DMS53 (cell line): ENCODE measurements around the gene FAM107B.

Experiments used
- DNase-seq: peaks from one replicate; lab custom pipeline; 2025; lab: John Stamatoyannopoulos, UW

The FAM107B gene

DNA sequence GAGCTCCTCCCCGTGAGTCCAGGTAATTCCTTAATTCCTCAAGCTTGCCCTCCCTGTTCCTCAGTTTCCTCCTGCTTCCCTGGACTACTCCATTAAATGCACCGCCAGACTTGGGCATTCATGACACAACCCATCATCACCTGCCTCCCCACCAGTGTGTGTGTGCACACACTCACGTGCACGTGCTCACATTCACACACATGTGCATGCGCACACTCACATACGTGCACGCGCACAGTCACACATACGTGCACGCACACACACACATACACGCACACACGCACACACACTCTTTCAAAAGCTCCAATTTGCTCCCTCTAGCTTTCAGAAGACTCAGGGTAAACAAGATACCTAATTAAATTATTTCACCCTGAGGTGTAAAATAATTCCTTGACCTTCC is 216.7 kb downstream of the FAM107B start:
- DNase-seq: no peak

DNA sequence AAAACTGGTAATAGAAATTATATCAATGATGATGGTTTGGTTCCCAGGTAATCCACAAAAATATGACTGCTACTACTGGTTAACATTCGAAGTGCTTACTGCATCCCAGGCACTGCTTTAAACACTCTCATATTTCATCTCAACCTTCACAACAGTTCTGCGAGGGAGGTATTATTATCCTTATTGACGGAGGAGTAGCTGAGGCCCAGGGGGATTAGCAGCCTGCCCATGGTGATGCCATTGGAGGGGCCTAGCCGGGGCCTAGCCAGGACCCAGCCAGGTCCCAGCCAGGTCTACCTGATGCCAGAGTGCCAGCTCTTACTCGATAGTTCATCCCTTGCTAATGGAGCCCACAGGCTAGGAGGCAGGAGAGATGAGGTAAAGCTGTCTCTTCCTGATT is 217.1 kb downstream of the FAM107B start:
- DNase-seq: no peak

DNA sequence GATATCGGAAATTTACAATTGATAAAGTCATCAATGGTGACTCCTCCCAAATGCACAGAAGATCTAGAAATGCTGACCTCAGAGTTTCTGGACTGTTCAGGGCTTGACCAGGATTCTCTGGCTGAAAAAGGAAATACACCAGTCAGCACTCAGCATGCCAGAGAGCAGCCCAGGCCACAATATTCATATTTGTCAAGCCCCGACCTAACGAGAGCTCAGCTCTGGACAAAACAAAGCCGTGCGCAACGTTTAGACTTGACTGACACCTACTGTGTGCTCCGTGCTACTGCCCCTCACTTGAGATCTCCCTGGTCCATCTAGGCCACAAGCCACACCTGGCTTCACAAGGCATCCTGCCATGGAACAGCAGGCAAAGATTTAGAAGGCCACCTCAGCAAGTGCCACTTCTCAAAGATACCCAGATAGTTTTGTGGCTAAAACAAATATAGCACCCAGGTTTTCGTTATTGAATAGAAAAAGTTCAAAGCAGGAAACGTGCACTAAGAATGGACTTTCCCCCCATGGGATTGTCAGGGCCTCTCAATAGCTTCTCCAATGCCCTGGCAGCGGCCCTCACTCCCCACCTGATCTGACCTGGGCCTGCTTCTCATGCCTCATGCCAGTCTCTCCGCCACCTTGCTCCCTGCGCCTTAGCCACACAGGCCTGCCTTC is 218.3 kb downstream of the FAM107B start:
- peak; percentile 28 for DNase-seq

DNA sequence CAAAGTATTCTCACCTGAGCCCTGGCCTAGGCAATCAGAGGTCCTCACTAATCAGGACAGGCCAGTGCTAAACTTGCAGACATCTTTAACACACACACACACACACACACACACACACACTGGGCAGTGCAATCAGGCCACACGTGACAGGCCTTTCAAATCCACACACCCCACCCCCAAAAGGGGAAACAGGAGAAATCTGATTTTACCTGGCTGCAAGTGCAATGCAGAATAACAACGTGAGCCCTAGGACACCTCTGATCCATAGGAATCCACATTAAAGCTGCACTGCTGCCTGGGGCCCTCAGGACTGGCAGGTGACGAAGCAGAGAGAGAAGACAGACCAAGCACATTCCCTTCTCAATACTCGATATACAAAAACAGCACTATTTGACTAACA is 218.9 kb downstream of the FAM107B start:
- no peak for DNase-seq

DNA sequence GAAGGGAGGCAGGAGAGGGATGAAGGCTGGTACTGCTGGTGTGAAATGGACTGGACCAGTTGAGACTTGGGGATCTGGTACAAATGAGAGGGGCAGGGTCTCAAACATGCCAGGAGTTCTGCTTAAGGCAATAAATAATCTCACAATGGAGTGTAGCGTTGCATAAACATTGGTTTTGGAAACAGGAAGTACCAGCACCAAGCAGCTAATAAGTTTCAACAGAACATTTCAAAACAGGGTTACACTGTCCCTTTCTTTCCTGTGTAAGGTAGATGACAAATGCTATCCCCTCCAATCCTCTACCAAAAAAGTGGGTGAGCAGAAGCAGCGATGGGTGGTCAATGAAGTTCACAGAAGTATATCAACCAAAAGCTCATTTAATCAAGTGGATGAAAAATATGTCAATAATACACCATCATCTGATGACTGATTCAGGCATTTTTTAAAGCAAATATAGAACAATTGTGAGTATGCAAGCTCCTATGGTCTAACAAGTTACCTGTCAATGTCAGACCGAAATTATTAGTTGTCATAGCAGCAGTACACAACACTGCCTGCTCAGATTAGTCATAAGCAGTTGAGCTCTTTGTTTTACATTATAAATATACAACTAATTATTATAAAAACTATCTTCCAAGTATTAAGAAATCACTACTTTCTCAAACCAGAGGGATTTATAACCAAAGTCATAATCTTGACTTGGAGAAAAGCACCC is 220.0 kb downstream of the FAM107B start:
- peak; percentile 67 for DNase-seq

DNA sequence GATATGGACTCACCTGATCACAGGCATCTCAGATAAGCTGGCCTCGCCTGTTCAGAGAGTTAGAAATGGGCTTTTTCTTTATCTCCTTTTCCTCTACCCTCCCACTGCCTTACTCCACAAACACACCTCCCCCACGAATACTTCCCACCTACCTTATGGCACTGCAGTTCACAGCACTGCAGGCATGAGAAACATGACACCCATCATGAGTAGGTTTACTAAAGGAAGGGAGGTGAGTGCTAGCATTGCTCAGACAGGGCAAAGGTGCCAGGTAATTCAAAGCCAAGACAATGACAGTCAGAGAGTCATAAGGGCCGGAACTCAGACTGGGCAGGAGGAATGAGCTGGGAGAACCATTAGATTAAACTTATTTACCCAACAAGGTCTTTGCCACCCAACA is 220.6 kb downstream of the FAM107B start:
- peak; percentile 85 for DNase-seq

DNA sequence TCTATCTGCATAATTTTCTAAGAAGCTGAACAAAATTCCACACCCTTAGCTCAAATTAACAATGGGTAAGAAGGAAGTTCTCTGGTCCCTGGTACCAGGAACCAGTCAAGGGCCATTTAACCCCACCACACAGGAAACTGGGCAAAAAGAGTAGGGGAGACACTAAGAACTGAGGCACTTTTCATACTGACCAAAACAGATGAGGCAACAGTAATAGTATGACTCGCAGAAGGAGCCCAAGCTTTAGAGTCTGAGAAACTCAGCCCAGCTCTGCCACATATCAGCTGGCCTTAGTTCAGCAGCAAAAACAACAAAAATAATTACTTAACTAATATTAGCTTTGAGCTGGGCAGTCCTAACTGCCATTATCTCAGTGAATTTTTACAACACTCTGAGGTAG is 221.2 kb downstream of the FAM107B start:
- DNase-seq: peak; percentile 19

DNA sequence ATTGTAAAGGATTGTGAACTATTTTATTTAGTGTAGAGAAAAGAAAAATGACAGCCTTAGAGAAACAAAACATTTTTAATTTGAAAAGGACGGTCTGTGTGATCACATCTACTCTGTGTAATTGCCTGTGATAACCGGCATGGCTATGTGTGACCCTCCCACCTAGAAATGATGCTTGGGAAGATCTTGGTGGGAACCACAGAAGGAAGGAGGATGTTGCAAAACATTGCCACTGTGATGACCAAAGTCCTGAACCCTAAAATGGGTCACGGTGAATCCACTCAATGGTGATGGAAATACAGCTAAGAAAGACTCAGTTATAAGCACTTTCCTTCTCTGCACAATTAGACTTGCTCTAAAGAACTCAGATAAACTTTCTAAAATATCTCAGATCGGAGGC is 222.7 kb downstream of the FAM107B start:
- no peak for DNase-seq

DNA sequence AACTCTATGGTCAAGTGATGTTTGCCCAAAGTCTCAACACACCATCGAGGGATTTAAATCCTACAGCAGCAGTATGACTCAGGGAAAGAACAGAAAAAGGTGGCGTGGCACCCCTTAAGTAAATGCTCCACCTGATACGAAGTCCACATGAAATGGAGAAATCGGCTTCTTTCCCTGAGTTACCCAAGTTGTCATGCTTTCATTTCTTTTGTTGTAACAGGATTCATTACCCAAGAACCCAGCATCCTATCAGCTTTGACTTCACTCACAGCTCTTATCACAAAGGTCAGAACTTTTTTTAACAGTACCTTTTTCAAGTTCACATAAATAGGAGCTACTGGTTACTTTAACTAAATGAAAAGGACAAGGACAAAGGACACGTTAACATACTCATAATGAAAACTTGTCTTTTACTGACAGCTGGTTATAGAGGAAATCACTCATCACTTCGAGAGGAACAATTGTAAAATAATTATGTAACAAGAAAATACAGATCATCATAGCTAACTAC is 224.2 kb downstream of the FAM107B start:
- DNase-seq: no peak

DNA sequence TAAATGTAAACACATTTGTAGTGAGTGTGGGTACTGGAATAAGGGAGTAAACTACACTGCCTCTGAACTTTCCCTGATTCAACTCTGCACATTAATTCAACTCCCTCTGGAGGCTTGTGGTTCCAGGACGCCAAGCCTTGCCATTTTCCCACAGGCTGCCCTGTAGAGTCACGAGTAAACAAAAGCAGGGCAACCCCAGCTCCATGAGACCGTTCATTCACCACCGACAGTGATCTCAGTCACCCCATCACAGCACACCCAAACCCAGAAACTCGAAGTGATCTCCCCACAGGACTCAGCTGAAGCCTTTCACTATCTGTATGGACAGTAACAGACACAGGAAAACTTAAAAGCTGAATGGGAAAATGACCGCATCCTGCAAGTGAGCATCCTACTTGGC is 225.2 kb downstream of the FAM107B start:
- no peak for DNase-seq

DNA sequence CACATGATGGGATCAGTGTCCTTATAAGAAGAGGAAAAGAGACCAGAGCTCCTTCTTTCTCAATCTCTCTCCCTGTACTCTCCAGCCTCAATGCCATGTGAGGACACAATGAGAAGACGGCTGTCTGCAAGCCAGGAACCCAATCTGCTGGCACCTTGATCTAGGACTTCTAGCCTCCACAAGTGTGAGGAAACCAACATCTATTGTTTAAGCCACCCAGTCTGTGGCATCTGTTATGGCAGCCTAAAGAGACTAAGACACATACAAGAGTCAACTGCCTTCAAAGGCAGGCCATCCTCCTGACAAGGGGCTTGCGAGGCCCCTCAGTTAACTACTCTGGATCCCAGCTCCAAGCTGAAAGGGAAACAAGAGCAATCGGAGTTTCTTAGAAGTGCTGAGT is 225.7 kb downstream of the FAM107B start:
- no peak for DNase-seq

DNA sequence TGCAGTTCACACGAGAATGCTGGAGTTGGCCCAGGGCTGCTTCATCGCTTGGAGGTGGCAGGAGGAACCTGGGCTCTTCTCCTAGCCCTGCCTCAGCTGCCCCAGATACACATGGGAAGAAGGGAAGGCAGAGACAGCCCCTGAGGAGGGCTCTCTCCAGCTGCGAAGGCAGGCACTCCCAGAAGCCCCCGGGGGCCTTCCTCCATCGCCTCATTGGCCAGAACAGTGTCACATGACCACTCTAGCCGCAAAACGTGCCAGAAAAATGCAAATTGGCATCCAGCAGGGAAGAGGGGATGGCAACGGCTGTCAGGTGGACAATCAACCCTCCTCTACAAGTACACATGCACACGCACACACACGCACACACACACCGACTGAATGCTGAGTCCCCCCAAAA is 226.2 kb downstream of the FAM107B start:
- no peak for DNase-seq

DNA sequence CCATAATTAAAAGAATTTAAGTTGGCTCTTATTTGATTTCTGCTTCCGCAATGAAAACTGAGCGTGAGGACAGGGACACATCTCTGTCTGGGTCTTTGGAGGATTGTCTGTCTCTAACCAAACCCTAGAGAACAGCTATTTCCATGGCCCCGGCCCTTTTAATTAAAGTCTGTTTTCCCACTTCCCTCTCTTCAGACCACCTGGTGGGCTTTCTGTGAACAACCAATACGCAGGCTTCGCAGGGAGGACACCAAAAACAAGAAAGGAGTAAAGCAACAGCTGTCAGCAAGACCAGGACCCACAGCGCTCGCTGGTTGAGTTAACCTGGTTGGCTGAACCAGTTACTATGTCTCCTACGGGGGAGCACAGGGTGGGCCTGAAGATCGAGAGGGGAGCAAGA is 226.9 kb downstream of the FAM107B start:
- DNase-seq: no peak

DNA sequence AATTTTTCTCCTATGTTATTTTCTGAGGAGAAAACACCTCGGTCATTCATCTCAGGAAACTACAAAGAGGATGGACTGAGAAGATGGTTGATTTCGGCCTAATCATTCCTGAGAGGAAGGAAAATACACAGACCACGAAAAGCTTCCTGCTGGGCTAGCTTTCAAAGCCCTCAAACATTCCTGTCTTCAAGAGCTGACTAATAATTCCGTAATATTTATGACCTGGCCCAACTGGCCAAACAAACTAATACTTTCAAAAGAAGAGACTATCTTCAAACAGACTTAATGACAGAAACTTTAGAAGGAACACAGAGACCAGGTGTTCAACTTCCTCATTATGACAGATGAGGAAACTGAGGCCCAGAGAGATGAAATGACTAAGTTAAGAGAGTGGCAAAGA is 228.9 kb downstream of the FAM107B start:
- peak; percentile 38 for DNase-seq

DNA sequence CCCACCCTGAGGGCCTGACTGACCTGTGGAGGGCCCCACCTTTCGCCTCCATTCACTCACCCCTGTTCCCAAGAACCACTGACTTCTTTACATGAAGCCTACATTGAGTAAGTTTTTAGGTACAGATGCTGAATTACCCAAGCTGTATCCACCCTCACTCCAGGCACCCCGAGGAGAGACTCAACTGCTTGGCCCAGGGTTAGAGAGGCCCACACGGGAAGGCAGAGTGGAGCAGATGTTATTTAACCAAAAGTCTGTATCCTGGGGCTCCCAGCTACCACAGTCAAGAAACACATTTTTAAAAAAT is 230.8 kb downstream of the FAM107B start:
- no peak for DNase-seq

DNA sequence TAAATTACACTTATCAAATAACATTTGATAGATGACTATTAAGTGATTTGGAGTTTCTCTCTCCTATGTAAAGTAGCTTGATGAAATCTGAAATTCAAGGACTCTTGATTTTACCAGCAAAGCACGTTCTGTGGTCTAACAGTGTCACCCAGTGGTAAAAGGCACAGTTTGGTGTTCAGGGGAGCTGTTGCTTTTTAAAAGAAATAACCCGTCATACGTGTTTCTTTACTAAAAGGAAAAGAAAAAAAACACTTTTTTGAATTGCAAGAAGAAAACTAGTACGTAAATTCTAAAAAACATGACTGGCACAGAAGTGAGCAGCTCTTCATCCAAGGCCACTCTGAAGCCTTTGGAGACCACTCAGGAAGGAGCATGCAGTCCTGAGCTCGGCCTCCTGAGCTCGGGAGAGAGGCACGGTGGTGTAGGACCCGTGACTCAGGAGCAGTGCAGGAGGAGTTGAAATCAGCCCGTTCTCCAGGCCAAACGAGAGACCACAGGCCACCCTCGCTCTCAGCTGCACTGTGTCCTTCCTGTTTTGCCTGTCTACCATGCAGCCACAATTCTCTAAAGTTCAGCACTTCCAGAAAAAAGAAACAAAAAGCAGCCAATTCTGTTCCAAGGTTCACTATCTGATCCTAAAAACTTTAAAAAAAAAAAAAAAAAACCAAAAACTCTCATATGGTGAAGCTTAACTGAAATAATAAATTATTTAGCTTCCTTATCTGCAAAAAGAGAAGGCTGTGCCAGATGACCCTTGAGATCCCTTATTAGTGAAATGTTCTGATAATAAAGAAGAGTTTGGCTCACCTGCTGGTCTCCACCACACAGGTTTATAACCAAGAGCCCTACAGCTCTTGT is 231.4 kb downstream of the FAM107B start:
- DNase-seq: peak; percentile 41

DNA sequence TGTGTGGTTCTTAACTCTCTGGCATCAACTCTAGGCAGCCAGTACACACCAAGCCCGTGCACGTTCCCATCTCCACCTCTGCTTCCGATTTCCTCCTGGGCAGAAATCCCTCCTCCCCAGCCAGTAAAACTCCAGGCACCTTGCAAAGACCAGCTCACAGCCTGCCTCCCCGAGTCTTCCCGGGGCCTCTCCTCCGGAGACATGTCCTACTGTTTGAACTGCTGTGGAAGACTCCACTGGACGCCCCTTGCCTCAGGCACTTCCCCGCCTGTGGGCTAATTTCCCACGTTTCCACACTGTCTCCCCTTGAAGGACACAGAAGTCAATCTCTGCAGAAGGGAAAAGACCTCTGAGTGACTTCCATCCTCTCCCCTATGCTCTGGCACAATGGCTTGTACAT is 233.3 kb downstream of the FAM107B start:
- DNase-seq: no peak

DNA sequence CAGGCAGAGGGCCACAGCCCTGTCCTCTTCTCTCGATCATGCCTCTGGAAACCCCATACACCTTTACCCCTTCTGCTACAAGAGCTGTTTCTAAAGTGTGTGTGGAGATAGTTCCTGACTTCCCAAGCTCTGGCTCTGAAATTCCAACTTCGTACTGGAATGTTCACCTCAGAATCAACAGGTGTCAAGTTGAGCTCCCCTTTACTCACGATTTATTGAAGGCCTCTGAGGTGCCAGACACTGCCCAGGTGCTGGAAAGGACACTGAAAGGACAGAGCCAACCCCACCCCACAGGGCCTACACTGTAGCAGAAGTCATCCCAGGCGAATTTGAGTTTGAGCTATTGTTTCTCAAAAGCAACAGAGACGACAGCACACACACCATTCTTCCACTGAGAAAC is 234.1 kb downstream of the FAM107B start:
- no peak for DNase-seq

DNA sequence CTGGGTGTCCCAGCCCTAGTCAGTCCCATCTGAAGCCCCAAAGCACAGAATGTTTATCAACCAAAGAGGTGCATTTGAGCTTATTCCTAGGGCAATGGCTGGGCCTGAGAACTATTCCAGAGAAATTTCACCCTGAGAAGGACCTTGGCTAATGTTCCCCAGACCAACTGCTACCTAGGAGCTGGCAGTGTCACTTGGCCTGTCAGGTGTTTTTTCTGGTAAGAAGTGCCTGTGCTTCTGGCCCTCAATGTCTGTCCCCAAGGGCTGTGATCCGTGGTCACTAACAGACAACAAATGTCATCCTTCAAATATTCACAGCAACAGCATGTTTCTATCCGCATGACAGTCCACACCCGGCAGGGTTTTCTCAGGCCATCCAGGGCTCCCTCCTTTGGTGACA is 234.6 kb downstream of the FAM107B start:
- DNase-seq: no peak

DNA sequence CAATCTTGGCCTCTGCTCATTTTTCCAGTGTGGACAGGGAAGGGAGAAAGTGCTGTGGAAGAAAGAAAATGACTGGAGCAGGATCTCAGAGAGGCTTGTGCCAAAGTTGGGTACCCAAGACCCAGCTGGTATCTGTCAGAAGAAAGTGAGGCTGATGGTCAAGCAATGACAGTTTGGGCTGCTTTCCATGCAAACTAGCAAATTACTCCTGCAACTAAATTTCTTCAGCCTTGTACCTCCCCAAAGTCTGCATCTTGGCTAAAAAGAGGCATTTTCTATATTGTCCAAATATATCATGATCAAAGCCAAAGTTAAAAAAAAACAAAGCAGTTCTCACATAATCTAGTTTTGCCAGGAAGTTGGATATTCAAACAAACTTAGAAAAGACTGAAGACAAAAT is 235.5 kb downstream of the FAM107B start:
- no peak for DNase-seq

DNA sequence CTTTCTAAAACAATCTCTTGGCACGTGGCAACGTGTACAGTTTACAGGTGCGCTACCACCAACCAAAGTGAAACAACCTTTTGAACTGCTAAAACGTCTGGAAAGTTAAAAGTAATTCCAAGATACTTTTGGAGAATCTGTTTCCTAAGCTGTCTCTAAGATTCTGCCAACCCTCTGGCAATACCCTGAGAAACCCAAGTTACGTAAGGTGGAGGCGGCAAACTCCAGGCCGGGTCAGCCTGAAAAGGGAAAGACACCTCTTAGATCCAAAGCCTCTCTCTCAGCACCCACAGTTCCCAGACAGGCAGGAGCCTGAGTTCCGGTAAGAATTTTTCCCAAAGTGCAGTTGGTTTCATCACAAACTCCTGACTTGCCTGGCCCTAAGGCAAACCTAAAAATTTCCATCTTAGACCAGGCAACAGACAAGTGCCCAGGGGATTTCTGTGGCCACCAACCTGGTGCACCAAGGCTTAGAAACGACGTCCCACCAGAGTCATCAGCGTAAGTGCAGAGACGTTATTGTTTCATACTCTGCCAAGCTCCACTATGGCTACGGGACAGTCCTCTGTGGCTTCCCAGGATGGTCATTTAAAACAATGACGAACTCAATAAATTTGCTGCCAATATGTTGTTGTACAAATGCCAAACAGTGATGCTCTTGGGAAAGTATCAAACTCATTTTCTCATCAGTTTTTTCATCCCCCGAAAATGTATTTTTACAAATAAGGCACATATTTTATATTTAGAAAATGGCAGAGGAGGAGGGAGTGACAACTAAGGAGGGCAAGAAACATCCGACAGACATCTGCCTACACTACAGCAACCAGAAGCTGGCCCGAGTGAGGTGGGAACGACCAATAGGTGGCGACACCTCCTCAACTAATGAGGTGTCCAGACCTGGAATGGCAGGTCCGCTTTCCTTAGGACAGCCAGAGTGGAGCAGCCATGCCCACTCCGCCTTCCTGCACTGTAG is 238.2 kb downstream of the FAM107B start:
- DNase-seq: peak; percentile 90
